HG03565 (cell line): ENCODE measurements around the gene RPRD1A.
"Not testable (repeated sequence)": the region's sequence is repeated elsewhere in the genome, so short reads cannot be mapped to it uniquely, and the experiment has no call there.

ENCODE experiments used
- ATAC-seq: cut with Tn5 transposase; IDR thresholded peaks from one replicate; pipeline ENCODE4 v1.9.1; 2021; ENCODE audit warnings: mild to moderate bottlenecking, moderate library complexity; ENCODE audit not compliant: unreplicated experiment

RPRD1A gene

DNA sequence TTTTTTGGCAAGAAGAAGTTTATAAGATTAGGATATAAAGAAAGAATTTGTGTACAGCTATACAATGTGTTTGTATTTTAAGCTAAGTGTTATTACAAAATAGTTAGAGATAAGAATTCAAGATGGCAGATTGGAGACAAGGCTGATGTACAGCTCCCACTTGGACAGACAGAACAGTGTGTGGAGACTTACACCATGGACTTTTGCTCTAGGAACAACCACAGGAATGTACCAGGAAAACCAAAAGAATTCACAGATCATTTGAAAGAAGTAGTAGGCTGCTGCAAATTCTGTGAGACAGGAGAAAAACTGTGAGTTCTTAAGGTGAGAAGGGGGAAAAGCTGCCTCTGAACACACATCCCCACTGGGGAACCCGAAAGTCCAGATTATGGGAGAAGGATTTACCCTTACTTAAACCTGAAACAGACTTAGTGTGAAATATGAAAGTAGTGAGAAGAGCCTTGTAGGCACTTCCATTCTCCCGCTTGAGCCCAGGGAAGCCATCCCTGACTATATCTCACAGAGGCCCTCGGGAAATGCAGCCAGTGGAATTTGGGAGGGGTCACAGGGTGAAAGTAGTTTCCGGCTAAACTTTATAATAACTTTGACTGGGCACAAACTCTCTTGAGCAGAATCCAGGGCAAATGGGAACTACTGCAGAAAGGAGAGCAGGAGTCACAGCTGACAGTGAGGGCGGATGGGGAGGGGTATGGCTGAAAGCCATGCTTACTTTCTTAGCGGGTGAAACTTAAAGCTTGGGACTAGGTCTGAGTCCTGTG, 11.6 kb upstream of the RPRD1A start:
- no peak for ATAC-seq

DNA sequence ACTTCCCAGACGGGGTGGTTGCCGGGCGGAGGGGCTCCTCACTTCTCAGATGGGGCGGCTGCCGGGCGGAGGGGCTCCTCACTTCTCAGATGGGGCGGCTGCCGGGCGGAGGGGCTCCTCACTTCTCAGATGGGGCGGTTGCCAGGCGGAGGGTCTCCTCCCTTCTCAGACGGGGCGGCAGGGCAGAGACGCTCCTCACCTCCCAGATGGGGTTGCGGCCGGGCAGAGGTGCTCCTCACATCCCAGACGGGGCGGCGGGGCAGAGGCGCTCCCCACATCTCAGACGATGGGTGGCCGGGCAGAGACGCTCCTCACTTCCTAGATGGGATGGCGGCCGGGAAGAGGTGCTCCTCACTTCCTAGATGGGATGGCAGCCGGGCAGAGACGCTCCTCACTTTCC, 10.4 kb upstream of the RPRD1A start:
- ATAC-seq: not testable (repeated sequence)

DNA sequence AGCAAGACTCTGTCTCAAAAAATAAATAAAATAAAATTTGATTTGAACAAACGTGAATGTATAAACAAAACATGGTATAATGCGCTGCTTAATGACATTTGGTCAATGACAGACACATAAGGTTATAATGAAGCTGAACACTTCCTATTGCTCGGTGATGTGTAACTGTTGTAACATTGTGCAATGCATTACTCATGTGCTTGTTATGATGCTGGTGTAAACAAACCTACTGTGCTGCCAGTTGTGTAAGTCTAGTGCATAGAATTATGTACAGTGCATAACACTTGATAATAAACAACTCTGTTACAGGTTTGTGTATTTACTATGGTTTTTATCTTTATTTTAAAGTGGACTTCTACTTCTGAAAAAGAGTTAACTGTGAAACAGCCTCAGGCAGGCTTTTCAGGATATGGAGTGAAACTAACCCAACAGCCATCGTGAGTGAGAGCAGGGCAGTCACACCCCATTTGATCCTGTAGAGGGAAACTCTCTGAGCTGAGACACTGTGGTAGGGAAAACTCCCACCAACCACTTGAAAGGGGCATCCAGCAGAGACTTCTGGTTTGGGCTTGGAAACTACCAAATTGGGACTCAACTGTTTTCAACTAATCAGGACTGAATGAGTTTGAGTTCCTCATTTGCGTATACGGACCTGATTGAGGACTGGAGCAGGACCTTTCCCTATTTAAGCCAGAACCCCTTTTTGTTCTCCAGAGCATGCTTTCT, 8.7 kb upstream of the RPRD1A start:
- no peak for ATAC-seq

- ATAC-seq: no peak
These were observed 7.1 kb upstream of the RPRD1A start for GRCh38 chr18:36074435-36074834.

- no peak for ATAC-seq
These were observed 6.3 kb upstream of the RPRD1A start for GRCh38 chr18:36073676-36074075.

DNA sequence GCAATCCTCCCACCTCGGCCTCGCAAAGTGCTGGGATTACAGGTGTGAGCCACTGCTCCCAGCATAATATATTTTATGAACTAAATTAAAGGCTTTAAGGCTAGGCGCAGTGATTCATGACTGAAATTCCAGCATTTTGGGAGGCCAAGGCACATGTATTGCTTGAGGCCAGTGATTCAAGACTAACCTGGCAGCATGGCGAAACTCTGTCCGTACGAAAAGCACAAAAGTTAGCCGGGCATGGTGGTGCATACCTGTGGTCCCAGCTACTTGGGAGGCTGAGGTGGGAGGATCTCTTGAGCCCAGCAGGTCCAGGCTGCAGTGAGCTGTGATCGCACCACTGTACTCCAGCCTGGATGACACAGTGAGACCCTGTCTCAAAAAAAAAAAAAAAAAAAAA, 5.0 kb upstream of the RPRD1A start:
- not testable (repeated sequence) for ATAC-seq

GRCh38 chr18:36066686-36067054, 689 bp downstream of the RPRD1A start:
- no peak for ATAC-seq

DNA sequence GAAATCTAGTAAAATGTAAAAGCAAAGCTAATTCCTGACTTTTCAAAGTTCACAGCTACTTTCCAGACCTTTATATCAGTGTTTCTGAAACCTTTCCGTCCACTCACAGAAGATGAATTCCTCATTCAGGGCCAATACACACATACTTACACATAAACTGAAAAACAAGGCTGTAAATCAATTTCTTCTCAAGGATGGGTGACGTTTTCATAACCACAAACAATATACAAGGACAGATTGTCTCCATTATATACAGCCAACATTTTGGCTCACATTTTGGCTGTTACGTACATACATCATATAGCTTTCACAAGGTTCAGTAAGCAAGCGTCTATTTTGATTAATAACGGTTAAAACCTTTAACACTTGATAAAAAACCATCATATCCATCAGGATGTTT, 1.4 kb downstream of the RPRD1A start:
- no peak for ATAC-seq

GRCh38 chr18:36064809-36065079, 2.6 kb downstream of the RPRD1A start:
- ATAC-seq: not testable (repeated sequence)

DNA sequence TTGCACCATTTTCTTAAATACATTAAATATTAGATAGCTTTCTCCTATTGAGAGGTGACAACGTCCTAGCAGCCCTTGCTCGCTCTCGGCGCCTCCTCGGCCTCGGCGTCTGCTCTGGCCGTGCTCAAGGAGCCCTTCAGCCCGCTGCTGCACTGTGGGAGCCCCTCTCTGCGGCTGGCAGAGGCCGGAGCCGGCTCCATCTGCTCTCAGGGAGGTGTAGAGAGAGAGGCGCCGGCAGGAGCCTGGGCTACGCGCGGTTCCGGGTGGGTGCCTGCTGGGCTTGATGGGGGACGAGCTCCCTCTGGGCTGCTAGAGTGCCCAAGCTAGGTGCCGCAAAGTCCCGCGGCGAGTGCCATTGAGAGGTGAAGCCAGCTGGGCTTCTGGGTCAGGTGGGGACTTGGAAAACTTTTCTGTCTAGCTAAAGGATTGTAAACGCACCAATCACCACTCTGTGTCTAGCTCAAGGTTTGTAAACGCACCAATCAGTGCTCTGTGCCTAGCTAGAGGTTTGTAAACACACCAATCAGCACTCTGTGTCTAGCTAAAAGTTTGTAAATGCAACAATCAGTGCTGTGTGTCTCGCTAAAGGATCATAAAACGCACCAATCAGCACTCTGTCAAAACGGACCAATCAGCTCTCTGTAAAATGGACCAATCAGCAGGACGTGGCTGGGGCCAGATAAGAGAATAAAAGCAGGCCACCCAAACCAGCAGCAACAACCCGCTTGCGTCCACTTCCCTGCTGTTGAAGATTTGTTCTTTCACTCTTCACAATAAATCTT, 3.1 kb downstream of the RPRD1A start:
- ATAC-seq: no peak

- ATAC-seq: no peak
These were observed 8.7 kb downstream of the RPRD1A start for GRCh38 chr18:36058674-36059073.

DNA sequence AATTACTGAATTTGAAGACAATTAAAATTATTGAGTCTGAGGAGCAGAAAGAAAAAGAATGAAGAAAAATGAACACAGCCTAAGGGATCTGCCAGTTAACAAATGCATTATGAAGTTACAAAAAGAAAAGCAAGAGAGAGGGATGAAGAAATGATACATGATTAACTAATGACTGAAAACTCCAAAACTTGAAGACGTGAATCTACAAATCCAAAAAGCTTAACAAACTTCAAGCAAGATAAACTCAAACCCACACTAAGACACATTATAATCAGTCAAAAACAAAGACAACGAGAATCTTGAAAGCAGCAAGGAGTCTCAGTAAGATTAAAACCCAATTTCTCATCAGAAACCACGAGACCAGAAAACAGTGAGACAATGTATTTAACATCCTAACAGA, 15.6 kb downstream of the RPRD1A start:
- no peak for ATAC-seq

- no peak for ATAC-seq
These were observed 16.9 kb downstream of the RPRD1A start for GRCh38 chr18:36050479-36050878.

DNA sequence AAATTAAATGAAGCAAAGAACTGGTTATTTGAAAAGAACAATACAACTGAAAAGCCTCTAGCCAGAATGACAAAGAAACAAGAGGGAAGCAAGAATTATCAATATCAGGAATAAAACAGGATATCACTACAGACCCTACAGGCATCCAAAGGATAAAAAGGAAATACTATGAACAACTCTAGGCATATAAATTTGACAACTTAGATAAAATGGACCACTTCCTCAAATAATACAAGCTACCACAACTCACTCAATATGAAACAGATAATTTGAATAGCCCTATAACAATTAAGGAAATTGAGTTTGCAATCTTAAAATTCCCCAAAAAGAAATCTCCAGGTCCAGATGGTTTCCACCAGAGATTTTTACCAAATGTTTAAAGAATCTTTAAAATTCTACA, 19.8 kb downstream of the RPRD1A start:
- no peak for ATAC-seq

DNA sequence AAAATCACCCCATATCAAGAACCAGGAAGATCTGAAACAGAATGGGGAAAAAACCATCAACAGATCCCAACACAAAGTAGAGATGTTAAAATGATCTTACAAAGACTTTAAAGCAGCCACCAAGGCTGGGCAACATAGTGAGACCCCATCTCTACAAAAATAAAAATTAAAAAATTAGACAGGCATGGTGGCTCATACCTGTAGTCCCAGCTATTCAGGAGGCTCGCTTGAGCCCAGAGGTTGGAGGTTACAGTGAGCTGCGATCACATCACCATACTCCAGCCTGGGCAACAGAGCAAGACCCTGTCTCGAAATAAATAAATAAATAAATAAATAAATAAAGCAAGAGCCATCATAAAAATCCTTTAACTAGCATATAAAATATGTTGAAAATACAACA, 20.5 kb downstream of the RPRD1A start:
- no peak for ATAC-seq

DNA sequence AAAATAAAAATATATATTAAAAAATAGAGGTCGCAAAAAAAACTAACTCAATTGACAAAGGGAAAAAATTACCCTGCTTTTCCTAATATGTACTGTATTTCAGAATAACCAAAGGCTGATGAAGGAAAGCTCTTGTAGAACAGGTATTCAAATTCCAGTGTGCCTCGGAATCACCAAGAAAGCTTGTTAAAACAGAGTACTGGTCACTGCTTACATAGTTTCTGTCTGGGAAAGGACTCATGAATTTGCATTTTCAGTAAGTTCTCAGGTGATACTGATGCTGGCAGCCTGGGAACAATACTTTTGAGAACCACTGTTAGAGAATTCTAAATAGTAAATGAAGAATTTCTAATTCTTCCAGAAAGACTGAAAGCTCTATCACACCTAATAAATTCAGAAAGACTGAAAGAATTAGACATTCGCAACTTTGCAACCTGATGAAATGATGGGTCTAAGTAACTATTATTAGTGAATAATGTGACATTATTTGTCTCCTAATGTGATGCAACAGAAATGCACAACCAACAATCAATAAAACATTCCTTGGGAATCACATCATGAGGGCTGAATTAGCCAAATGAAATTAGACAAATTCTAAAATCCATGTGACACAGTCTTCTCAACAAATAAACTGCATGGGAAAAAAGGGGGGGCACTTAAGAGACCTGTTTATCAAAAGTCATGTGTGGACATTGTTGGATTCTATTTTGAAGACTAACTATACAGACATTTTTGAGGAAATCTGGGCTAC, 21.9 kb downstream of the RPRD1A start:
- ATAC-seq: no peak

GRCh38 chr18:36043153-36043552, 24.2 kb downstream of the RPRD1A start:
- no peak for ATAC-seq

DNA sequence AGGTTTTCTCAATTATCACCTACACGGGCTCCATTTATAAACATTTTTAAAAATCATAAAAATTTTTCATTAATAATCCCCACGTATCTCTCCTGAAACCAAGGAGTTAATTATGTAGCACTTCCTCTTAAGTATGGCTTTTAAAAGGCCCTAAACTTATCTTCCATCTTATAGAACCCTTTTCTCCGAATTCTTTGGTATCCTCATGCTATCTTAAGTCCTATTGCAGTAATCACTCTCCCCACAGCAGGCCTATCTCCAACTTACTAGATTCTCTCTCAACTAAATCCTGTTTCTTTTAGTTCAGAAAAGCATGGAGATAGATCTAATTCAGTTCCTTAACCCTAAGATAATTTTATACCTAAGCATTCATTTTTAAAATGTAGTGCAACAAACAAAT, 26.2 kb downstream of the RPRD1A start:
- no peak for ATAC-seq

- ATAC-seq: no peak
These were observed 29.2 kb downstream of the RPRD1A start for GRCh38 chr18:36038102-36038663.

GRCh38 chr18:36035253-36035652, 32.1 kb downstream of the RPRD1A start:
- ATAC-seq: no peak

GRCh38 chr18:36034299-36034895, 33.0 kb downstream of the RPRD1A start:
- no peak for ATAC-seq
